GM10266 (cell line): Measurements from ENCODE around the gene RND1.
"Not testable (repeated sequence)": the region's sequence is repeated elsewhere in the genome, so short reads cannot be mapped to it uniquely, and the experiment has no call there.

Experiments
- DNase-seq: peaks from one replicate; pipeline ENCODE4 v3.0.0; 2012; ENCODE audit errors: extremely low spot score
- TF ChIP-seq, protein P1 (sequence below): IDR thresholded peaks from 2 replicates; pipeline ENCODE4 v1.5.1; 2012; ENCODE audit warnings: mild to moderate bottlenecking, low read depth; ENCODE audit not compliant: control insufficient read depth, insufficient read depth; ENCODE audit errors: missing control alignments

Gene RND1

DNA sequence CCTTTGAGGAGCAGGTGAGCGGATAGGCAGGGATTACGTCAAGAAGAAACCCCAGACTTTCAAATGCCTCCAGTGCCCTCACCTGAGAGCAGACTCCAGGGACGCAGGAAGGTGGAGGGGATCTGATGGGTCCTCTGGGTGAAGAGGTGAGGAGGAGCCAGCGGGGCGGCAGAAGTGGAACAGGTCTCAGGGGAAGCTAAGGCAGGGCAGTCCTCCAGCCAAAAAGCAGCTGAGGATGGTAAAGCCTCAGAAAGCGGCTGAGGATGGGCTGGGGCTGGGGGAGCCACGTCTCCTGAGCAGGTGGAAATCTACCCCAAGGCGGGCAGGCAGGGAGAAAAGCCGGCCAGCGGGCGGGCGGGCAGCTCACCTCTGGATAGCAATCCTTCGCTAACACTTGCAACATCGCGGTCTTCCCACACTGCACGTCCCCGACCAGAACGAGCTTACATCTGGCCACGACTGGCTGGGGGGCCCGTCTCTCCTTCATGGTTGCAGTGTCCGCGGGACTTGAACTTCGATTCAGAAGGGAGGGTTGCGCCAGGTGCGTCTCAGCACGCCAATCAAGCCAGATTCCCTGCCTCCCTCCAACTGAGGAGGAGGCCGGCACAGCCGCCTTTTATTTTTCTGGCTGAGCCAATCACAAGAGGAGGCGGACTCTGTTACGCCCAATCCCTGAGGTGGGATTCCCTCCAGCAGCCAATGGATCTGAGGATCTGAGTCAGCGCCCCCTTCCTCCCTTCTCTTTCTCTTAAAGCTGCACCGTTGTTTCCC is at the start of gene RND1:
Gene RND1, minus strand, starts transcription at position 590 of the 771 bp plus-strand sequence. Its CDS starts 103 bp downstream, at position 487.
- peak; percentile 89 for DNase-seq
- TF ChIP-seq, protein P1, sequence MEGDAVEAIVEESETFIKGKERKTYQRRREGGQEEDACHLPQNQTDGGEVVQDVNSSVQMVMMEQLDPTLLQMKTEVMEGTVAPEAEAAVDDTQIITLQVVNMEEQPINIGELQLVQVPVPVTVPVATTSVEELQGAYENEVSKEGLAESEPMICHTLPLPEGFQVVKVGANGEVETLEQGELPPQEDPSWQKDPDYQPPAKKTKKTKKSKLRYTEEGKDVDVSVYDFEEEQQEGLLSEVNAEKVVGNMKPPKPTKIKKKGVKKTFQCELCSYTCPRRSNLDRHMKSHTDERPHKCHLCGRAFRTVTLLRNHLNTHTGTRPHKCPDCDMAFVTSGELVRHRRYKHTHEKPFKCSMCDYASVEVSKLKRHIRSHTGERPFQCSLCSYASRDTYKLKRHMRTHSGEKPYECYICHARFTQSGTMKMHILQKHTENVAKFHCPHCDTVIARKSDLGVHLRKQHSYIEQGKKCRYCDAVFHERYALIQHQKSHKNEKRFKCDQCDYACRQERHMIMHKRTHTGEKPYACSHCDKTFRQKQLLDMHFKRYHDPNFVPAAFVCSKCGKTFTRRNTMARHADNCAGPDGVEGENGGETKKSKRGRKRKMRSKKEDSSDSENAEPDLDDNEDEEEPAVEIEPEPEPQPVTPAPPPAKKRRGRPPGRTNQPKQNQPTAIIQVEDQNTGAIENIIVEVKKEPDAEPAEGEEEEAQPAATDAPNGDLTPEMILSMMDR = no peak

DNA sequence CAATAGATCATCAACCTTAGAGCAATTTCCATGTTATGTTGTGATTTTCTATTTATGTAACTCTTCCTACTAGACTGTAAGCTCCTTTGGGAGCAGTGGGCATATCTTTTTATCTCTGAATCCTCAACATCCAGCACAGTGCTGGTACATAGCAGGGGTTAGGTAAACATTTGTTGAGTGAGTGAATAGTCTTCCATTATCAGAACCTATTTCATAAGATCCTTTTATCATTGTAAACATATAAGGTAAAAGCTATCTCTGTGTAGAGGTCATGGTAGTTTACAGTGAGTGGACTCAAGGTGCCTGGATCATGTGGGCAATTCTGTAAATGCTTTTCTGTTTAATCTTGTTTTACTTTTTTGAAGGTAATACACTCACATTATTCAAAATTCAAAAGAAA is 44.5 kb upstream of the RND1 start:
- TF ChIP-seq, protein P1 = no peak
- DNase-seq = no peak

DNA sequence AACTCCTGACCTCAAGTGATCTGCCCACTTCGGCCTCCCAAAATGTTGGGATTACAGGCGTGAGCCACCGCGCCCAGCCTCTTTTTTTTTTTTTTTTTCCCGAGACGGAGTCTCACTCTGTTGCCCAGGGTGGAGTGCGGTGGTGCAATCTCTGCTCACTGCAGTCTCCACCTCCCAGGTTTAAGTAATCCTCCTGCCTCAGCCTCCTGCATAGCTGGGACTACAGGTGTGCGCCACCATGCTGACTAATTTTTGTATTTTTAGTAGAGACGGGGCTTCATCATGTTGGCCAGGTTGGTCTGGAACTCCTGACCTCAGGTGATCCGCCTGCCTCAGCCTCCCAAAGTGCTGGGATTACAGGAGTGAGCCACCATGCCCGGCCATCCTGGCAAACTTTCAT is 44.0 kb upstream of the RND1 start:
- DNase-seq = not testable (repeated sequence)

DNA sequence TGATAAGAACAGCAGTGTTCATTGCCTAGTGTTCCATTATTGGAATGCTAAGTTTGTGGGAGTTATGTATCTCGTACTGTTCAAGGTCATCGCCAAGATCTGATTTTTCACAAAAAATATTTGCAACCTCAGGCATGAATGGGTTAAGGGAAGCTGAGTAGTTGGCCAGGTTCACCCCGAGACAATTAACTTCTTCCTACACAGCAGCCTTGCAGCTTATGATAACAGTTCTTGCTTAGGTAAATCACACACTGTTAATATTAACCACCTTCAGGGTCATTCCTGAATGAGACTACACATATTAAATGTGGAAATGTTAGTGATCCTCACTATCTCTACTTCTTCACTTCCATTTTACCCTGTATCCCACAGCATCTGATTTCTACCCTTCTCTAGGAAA is 41.6 kb upstream of the RND1 start:
- no peak for DNase-seq
- TF ChIP-seq, protein P1 = no peak

DNA sequence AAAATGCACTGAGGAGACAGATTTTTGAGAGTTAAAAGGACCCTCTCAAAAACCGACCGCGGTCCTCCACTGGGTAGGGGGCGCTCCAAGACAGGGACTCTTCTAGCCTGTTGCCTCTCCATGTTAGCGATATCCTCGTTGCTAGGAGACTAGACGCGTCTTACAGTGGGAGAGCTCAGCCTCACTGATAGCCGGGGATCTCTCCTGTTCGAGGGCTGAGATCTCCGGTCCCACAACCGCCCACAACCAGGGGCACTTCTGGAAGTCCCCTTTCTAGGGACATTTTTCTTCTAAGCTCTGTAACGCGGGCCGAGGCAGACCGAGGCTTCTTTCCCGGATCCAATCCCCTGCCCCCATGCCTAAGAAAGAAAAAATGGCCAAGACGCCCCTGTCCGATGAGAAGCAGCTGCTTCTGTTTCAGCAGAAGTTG is 38.3 kb upstream of the RND1 start:
- TF ChIP-seq, protein P1 = peak; percentile 69
- peak; percentile 84 for DNase-seq

DNA sequence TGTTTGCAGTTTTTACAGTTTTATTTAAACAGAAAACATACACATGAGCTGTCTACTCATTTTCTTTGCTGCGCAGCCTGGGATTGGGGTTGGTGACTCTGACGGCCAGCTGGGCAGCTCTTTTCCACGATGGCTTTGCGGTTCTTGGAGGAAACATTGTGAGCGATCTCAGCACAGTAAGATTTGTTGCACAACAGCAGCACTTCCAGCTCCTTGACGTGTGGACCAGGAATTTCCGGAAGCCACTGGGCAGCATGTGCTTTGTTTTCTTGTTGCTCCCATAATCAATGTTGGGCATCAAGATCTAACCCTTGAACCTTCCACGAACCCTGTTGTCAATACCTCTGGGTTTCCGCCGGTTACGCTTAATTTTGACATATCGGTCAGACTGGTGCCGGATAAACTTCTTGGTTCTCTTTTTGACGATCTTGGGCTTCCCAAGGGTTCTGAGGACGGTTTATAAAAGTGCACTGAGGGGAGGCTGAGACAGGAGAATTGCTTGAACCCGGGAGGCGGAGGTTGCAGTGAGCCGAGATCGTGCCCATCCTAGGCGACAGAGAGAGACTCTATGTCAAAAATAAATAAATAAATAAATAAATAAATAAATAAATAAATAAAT is 37.8 kb upstream of the RND1 start:
- DNase-seq = no peak

DNA sequence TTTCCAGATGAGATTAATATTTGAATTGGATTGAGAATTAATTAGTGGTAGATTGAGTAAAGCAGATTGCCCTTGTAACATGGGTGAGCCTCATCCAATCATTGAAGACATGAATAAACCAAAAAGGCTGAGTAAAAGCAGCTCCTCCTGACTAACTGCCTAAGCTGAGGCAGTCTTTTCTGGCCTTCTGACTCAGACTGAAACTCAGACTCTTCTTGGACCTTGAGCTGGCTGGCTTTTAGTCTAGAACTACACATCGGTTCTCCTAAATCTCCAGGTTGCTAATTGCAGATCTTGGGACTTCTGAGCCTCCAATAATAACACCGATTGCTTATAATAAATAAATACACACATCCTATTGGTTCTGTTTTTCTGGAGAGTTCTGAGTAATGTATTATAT is 35.6 kb upstream of the RND1 start:
- TF ChIP-seq, protein P1 = no peak

More for the DNA sequence above, 37.8 kb upstream of the RND1 start:
- TF ChIP-seq, protein P1 = peak; percentile 12

More for the DNA sequence above, 35.6 kb upstream of the RND1 start:
- DNase-seq = peak; percentile 57
